NK-92 treated with Interleukin-12 subunit alpha and Interleukin-12 subunit beta, amount 100 ng/mL, for 24 hours (cell line): ENCODE data around the gene NR4A1.

Source experiments
- DNase-seq: peaks from one replicate; lab custom pipeline; 2025; lab: John Stamatoyannopoulos, UW

NR4A1 gene

DNA sequence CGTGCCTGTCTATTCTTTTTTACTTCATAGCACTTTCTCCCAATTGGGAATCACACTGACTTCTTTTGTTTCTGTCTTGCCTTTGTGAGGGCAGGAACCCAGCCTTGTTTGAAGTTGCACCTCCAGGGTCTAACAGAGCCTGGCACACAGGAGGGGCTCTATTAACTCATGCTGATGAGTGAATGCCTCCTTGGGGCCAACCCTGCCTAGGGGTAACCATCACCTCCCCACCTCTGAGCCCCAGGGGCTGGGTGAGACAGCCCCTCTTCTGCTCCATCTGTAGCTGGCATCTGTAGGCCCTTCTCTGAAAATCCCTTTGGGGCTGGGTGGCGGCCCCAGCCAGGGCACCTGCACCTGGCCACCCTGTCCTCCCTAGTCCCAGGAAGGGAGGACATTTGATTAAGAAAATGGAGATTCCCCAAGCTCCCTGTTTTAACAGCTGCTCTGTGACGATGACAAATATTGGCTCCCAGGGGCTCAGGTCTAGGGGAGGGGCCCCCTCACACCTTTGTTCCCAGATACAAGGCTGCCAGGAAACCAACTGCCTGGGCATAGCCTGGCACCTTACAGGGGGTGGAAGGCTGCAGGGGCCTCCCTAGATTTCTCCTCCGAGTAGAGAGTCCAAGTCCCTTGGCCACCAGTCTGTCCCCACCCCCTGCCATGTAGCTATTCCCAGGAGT is 32.7 kb upstream of the NR4A1 start:
- DNase-seq, result no peak

DNA sequence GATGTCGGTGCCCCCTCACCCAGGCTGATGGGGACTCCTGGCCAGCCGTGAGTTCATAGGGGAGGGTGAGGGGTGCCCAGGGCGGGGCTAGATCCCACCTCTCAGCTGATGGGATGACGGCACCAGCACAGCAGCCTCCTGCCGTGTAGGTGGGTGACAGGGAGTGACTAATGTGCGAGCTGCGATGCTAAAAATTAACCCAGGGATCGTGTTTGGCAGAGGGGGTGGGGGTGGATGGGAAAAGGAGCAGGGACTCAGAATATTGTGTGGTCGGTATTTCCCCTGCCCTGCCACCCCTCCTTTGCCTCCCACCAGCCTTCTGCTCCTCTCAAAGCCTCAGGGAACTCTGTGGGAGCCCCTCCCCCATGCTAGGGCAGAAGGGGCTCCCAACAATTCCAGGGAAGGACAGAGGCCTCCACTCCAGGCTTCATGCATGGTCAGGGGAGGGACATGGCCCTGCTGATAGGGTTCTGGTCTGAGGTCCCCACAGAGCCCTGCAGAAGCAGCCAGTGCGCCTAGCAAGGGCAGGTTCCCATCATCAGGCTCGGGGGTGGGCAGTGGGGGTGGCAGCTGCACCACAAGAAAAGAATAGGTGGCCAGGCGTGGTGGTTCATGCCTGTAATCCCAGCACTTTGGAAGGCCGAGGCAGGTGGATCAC is 32.0 kb upstream of the NR4A1 start:
- no peak for DNase-seq

DNA sequence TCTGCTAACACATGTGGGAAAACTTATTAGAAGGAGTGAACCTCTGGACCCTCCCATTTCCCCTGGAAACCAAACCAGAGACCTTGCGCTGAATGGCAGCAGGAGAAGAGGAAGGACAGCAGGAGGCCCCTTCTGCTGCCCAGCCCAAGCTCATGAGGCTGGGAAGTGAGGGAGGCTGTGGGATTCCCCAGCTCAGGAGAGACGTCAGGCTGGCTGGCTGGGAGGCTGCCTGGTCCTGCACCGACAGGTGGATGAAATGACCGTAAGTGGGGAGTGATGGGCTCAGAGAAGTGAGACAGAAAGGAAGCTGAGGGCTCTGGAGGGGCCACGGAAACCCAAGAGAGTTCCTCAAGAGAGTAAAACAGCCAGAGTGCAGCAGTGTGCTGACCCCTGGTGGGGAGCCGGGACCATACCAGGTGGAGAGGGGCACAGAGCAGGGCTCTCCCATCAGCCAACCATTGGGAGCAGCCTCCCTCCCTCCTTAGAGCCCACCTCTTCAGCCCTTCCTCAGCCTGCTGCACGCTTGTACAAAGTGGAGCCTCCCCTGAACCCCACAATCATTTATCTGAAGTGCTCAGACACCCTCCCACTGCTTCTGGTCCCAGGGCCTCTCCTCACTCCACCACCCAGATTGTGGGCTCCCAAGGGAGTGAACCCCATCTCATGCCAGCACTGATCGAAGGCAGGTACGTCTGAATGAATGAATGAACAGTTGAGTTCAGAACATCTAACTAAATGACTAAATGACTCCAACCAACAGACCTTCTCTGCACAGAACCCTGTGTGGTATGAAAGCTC is 30.5 kb upstream of the NR4A1 start:
- DNase-seq, result peak; percentile 8

DNA sequence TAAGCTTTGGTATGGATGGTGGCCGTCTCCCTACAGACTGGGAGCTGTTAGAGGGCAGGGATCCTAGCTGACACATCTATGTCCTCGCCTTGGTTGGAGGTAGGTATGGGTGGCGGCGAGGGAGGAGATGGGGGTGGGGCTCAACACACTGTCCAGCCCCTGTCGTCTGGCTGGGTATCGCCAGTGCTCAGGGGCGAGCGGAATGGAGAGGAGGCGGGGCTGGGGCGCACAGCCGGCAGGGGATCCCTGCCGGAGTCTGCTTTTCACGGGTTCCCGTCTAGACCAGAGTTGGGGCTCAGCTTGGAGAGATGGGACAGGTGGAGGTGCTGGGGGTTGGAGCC is 28.4 kb upstream of the NR4A1 start:
- DNase-seq, result no peak

DNA sequence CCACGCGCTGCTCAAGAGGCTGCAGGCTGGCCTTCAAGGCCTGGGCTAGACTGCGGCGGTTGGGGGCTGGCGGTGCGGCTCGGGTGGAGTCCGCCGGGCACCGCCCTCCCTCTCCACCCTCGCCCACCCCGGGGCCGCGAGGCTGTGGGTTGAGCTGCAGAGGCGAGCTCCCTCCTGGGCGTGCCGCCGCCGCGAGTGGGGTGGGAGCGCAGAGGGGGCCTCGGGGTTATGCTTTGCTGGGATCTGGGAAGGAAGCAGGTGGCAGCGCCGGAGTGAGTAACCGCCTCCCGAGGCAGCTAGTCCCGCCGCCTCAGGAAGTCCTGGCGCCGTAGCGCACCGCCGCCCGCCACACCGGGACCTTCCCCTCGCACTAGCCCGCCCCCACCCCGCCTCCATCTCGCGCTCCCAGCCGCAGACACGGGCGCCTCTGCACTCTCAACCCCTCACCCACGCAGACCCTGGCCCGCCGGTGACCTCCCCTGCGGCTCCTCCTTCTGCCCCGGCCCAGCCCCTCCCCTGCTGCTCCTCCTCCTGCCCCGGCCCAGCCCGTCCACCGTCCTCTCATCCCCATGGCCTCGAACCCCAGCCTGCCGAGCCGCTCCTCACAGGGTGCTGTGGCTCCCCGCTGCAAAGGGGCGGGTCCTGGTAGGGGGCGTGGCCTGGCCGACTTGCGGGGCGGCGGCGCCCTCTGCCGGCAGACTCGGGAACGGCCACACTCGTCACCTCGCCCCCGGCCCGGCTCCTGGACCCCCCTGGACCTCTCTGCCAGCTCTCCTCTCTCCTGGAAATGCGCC is 27.9 kb upstream of the NR4A1 start:
- peak; percentile 46 for DNase-seq

DNA sequence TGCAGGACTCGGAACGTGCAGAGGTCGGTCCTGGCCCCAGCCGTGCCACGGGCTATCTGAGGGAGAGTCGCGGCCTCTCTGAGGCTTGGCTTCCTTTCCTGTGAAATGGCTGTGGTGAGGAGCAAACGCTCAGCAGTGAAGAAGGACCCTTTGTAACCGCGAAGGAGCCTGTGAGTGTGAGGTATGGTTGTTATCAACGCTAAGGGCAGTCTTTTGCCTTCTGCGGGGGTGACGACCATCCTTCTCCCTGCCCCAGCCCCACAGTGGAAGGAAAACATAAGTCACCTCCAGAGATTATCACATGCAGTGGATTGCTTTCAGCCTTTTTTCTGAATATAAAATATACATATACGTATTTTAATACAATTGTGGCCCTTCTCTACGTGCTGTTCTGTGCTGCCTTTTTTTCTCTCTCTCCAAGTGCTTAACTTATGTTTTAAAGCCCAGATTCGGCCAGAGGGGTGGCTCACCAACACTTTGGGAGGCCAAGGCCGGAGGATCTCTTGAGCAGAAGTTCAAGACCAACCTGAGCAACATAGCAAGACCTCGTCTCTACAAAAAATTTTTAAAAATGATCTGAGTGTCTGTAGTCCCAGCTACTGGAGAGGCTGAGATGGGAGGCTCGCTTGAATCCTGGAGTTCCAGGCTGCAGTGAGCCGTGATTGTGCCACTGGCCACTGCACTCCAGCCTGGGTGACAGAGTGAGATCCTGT is 27.1 kb upstream of the NR4A1 start:
- DNase-seq, result no peak

DNA sequence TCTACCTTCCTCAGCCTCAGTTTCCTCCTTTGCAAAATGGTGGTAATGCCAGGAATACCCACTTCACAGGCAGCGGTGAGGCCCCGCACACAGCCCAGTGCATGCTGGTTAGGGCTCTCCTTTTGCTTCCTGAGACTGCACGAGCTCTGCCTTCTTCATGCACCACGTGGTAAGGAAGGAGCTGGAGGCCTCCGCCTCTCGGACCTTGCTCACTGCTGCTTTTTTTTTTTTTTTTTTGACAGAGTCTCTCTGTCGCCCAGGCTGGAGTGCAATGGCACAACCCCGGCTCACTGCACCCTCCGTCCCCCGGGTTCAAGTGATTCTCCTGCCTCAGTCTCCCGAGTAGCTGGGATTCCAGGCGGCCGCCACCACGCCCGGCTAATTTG is 26.4 kb upstream of the NR4A1 start:
- no peak for DNase-seq

DNA sequence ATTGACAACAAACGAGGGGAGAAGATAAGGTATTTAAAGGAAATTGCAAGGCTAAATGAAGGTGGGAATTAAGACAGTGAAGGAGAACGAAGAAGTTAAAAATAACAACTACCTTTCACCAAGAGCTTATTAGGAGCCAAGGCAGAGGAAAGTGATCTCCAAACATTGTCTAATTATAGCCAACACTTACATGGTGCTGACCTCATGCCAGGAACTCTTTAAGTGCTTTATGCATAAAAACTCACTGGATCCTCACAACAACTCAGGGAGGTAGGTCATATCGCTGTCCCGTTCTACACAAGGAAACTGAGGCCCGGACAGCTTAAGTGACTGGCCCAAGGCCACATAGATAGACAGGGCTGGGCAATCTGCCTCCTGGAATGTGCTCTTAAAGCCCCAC is 25.0 kb upstream of the NR4A1 start:
- no peak for DNase-seq

DNA sequence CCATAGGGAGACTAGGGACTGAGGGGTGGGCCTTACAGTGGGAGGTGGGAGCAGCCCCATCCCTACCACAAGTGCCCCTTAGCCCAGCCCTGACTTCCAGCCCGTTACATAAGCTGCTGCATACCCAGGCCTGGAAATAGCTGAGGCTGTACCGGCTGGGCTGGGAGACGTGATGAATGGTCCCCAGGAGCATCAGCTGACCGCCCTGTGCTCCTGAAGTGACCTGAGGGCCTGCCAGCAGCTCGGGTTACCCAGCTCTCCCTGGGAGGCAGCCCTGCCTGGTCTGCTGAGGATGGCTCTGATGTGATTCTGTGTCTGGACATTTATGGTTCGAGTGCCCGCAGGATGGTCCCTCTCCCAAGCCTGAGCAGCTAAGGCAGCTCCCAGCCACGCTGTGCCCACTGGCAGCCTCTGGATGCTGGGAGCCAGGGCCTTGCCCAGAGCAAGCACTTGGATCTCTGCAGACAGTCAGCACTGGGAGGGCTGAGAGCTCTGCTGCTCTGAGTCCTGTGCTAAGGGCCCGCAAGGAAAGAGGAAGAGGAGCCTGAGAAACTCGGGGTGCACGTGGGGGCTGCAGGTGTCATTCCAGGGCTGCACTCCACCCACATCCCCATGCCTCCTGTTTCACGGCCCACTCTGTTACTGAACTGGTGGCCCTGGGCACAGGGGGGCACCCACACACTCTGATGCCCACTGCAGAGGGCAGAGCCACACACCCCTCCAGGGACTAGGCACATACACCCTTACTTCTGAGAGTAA is 24.0 kb upstream of the NR4A1 start:
- DNase-seq, result no peak

DNA sequence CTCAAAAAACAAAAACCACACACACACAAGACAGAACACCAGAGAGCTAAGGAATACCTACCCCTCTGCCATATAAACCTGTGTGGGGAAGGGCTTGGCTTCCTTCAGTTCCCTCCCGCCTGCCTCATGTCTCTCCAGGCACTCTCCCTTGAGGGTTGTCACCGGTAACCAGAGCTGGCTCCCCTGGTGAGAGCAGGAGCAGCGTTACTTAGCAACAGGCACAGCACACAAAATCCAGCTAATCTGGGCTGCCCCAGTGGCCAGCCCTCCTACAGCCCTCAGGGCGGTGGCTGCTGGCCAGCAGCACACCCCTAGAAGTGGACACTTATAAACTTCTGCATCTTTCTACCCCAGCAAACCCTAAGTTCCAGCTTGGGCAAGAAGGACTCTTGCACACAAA is 21.6 kb upstream of the NR4A1 start:
- DNase-seq, result no peak

DNA sequence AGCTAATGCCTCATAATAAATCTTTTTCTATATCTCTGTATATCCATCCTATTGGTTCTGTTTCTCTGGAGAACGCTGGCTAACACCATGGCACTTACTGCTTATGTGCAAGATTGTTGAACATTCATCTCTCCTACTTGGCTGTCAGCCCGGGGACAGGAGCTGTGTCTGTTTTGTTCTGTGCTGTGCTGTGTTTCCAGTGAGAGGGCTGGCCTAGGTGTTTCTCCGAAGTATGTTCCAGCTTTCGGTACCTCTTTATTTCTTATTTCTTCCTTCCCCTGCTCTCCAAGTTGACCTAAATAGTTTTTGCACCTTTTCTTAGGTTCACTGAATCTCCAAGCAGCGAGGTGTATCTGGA is 18.8 kb upstream of the NR4A1 start:
- DNase-seq, result no peak

DNA sequence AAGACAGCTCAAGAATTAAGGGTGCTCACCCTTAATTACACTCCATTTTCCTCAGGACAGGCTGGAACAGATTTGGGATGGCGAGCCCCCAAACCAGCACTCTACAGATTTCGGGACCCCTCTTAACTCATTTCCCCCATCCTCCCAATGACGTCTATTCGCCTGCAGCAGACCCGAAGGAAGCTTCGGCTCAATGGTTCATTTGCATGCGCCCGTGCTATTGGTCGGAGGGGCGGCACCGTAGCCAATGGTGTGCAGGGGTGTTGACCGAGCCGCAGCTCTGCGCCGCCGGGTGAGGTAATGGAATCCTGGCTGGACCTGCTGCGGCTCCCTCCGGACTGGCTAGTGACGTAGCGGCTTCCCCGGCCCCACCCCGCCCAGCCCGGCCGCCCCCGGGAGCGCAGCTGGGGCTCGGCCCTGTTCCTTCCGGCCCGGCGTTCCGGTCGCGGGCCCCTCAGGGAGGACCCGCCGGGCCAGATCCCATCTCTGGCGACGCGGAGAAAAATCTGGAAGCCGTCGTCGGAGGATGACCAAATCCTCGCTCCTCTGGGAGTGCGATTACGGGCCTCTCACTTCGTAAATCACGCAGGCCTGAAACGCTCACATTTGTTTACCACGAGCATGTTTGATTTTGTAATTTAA is 18.3 kb upstream of the NR4A1 start:
- DNase-seq, result peak; percentile 48

DNA sequence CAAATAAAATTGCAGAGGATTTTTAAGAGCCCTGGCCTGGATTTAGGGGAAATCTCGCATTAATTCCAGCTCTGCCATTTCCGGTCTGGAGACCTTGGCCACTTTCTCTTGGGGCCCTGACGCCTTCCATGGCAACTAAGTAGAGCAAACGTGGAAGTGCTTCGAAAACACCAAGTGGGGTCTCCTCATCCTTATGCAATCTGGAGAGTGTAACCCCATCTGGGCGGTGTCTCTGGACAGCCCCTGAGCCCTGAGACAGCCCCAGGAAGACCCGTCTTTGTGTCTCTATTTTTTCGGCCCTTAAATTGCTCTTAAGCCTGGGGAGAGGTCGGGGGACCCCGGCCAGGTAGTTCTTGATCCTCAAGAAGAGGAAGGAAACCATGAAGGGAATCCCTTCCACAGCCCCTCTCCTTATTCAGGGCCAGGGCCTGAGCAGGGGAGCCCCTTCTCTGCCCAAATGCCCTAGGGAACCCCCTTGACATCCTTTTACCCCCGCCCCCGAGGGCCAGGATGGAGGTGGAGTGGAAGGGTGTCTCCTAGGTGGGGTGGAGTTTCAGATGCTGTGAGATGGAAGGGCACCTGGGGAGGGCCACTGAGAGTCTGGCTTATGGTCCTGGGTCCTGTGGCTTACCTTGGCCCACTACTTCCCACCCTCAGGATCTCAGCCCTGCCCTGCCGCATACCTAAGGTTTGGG is 17.6 kb upstream of the NR4A1 start:
- no peak for DNase-seq

DNA sequence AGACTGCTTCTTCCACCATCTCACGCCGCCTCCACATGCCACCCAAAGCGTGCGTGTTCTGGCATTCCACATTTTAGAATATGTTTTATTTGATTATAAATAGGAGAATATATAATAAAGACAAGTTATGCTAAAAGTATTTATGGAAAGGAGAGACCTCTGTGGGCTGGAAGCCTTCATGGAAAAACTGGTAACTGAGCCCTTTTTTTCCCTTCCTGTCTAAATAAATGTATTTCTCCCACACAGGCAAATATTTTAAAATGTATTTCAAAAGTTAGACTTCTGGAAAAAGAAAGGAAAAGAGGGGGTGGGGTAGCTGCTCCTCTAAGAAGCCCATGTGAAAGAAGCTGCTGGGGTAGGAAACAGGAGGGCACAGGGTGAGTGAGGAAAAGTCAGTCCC is 16.1 kb upstream of the NR4A1 start:
- DNase-seq, result no peak

DNA sequence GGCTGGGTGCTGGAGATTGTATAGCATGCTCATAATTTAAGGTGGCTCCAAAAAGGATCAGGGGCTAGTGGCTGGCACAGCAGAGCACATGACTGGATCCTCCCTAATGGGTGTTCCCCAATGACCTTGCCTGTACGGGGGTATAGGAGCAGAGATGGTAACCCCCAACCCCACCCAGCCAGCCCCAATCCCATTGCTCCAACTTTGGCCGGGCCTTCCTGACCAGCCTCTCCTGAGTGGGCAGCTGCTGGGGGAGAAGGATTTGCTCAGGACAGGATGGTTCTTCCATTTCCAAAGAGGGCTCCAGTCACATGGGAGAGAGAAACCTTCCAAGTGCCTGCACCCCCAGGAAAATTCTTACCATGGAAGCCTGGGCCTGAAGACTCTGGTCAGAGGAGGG is 15.3 kb upstream of the NR4A1 start:
- DNase-seq, result no peak

DNA sequence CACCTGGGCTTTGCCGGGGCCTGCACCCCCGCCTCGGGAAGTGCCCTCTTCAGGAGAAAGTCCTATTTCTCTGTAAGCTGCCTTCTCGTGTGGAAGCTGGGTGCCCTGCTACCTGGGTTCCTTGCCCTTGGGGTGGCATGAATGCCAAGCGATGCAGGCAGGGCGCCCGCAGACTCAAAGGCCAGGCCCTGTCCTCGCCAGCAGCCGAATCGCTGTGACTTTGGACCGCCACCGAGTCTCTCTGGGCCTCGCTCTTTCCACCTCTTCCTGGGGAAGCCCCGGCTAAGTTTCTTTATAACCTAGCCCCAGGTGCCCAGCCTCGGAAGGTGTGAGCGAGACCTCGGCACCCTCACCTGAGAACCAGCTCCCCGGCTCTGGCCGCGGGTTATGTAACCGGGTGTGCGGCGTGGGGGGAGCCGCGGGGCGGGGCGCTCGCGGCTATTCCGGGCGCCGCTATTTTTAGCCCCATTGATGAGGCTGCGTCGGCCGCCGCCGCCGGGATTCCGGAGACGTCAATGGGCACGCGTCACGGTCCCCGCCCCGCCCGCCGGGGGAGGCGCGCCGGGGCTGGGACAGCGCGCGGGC is 14.6 kb upstream of the NR4A1 start:
- DNase-seq, result no peak

DNA sequence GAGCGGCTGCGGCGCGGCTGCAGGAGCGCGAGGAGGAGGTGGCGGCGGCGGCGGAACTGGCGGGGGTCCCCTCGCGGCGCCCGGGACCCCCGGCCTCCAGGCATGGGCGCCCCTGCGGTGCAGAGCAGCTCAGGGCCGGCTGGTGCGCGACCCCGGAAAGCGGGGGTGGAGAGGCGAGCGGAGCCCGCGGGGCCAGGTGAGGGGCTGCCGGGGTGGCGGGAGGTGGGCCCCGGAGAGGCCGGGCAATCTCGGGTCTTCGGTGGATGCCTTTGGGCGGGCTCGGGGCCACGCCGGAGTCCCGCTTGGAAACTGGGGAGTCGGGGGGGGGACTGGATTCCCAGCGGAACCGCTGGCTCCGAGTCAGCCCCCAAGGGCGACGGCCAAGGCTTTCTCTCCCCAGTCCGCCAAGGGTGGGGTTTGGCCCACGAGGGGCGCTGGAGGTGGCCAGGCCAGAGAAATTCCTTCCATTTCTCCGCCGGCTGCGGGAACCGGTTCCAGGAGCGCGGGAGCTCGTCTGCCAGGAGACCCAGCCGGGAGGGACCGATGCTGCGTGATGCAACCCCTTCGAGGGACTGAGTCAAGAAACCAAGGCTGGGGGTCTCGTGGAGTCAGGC is 13.9 kb upstream of the NR4A1 start:
- DNase-seq, result no peak

DNA sequence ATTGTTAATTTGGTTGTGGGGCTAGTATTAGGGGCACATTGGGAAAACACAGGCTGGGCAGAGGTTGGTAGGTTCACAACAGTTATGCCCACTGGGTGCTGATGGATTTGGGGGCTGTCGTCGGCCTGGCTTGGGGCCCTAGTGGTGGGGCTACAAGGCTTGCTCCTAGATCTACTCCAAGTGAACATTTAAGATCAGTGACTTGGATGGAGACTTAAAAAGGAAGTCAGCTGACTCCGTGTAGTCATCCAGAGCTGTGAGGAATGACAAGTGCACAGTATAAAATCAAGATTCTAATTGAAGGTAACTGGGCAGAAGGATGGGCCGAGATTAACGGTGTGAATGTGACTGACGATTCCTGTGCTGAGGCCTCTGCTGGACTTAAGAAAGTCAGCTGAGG is 12.8 kb upstream of the NR4A1 start:
- no peak for DNase-seq

DNA sequence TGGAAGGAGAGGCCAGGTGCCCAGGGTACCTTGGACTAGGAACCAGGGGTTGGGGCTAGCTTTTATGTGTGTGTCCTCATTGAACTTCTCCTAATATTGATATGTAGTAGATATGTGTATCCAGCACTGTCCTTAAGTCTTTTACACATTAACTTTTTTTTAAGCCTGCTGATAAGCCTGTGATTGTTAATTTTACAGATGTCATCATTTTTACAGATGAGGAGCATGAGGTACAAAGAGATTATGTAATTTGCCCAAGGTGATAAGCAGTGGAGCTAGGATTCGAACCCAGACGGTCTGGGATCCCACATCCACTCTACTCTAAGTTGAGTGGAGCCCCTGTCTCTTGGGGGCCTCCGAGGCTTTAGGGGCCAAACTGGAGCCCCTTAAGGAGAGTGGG is 10.2 kb upstream of the NR4A1 start:
- no peak for DNase-seq
